Left ventricle myocardium inferior (tissue), 1 donor: Measurements from ENCODE around the gene PDXK. TPM values are rescaled to one million over a fixed set of nuclear protein-coding genes. Genes with fewer than 3 reads are reported as not detected.

Source experiments
- DNase-seq: peaks from one replicate; pipeline ENCODE4 v3.0.0-alpha.2; 2020
- H3K27ac ChIP-seq: fragments of 200-600 bp; replicated peaks from 2 replicates; pipeline ENCODE4 v1.8.0; 2021
- H3K27me3 ChIP-seq: fragments of 200-600 bp; 2 replicates; pipeline ENCODE4 v1.8.0; 2021; ENCODE audit warnings: low read depth
- H3K36me3 ChIP-seq: fragments of 200-600 bp; 2 replicates; pipeline ENCODE4 v1.8.0; 2021
- H3K4me1 ChIP-seq: fragments of 200-600 bp; 2 replicates; pipeline ENCODE4 v1.8.0; 2021
- H3K4me3 ChIP-seq: fragments of 200-600 bp; 2 replicates; pipeline ENCODE4 v1.8.0; 2021; ENCODE audit warnings: mild to moderate bottlenecking, moderate library complexity
- H3K9me3 ChIP-seq: fragments of 200-600 bp; replicated peaks from 2 replicates; pipeline ENCODE4 v1.8.0; 2021
- intact Hi-C: fragments of 100-400 bp; cut with micrococcal nuclease; formaldehyde crosslinking; loops from one replicate; pipeline ENCODE4 v1.11.0; 2022
- total RNA-seq: library from RNA; stranded (reverse); fragmentation: NEBNext Ultra II Directional; extraction: Animal tissue kit (Norgen Biotek cat#: 25700); gene quantifications from one replicate; pipeline ENCODE4 v1.2.1, GENCODE V29; 2021
- TF ChIP-seq, protein P1 (sequence below): fragments of 200-600 bp; IDR thresholded peaks from 2 replicates; pipeline ENCODE4 v1.8.0; 2021; ENCODE audit warnings: antibody characterized with exemption, mild to moderate bottlenecking, borderline replicate concordance
- donor health status: DM: no; HTN: yes; CAD: no; lungs with severe emphysema.

Gene PDXK
- total RNA-seq, 1 donor from 2014 or later: 88.4 TPM

DNA sequence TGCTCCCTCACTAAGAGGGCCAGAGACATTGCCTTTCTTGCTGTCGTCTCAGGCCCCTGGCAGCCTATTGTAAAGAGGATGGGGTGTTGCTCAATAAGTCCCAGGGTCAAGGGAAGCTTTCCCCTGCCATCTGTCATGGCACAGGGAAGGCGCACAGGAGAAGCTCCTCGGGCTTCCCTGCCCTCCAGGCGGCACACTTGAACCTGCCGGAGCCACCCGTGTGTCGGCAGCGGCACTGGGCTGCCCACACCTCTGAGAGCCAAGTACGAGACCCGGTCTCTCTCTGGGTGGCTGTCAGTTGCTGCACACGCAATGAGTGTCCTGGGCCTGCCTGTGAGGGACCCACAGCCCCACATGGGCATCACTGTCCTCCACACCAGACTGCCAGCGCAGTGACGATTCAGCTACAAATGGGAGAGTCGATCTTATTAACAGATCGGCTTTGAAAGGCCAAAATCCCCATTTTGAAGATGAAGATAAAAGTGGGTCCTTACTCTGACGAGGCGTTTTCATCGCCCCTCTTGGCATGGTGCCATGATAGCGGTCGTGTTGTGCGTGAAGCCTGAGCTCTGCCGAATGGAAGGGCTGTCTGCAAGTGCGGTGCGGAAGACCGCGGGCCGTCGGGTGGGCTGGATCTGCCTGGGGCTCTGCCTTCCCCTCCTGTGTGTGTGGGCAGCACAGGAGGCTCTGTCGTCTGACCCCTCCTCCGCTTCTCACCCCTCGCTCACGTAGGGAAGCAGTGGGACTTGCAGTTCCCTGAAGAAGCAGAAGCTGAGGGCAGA, 29.2 kb upstream of the PDXK start:
- intact Hi-C loops: no loop called here
- no peak for DNase-seq
- peaks cover 16% of the 10 kb centered on the region for H3K4me1 ChIP-seq

DNA sequence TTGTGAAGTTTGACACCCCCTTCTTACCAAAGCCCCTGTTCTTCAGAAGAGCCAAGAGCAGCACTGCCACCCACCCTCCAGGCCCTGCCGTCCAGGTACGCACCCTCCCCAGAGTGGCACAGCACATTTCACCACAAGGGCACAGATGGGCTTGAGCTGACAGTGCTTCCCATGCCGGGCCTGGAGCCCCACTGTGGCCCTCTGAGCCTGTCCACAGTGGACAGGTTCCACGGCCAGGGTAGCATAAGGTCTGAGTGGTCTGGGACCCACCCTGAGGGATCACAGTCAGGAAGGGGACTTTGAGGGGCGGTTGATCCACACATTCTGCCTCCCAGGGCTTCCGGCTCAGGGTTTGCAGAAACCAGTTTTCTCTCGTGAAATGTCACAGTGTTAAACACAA, 28.6 kb upstream of the PDXK start:
- TF ChIP-seq, protein P1, sequence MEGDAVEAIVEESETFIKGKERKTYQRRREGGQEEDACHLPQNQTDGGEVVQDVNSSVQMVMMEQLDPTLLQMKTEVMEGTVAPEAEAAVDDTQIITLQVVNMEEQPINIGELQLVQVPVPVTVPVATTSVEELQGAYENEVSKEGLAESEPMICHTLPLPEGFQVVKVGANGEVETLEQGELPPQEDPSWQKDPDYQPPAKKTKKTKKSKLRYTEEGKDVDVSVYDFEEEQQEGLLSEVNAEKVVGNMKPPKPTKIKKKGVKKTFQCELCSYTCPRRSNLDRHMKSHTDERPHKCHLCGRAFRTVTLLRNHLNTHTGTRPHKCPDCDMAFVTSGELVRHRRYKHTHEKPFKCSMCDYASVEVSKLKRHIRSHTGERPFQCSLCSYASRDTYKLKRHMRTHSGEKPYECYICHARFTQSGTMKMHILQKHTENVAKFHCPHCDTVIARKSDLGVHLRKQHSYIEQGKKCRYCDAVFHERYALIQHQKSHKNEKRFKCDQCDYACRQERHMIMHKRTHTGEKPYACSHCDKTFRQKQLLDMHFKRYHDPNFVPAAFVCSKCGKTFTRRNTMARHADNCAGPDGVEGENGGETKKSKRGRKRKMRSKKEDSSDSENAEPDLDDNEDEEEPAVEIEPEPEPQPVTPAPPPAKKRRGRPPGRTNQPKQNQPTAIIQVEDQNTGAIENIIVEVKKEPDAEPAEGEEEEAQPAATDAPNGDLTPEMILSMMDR: no peak
- intact Hi-C loops: no loop called here
- Histone ChIP-seq H3K4me1 (peaks cover 16% of the 10 kb centered on the region), H3K27me3 (no peaks in the 10 kb centered on the region), H3K4me3 (no peak overlapping the region), H3K9me3 (no peaks in the 10 kb centered on the region), H3K27ac (no peak overlapping the region), H3K36me3 (peaks cover 95% of the 10 kb centered on the region)
- no peak for DNase-seq

More for the DNA sequence above, 29.2 kb upstream of the PDXK start:
- H3K36me3 ChIP-seq: peaks cover 100% of the 10 kb centered on the region
- TF ChIP-seq, protein P1: no peak
- H3K27me3 ChIP-seq: no peaks in the 10 kb centered on the region
- H3K9me3 ChIP-seq: no peaks in the 10 kb centered on the region
- H3K4me3 ChIP-seq: no peak overlapping the region
- no peak overlapping the region for H3K27ac ChIP-seq

DNA sequence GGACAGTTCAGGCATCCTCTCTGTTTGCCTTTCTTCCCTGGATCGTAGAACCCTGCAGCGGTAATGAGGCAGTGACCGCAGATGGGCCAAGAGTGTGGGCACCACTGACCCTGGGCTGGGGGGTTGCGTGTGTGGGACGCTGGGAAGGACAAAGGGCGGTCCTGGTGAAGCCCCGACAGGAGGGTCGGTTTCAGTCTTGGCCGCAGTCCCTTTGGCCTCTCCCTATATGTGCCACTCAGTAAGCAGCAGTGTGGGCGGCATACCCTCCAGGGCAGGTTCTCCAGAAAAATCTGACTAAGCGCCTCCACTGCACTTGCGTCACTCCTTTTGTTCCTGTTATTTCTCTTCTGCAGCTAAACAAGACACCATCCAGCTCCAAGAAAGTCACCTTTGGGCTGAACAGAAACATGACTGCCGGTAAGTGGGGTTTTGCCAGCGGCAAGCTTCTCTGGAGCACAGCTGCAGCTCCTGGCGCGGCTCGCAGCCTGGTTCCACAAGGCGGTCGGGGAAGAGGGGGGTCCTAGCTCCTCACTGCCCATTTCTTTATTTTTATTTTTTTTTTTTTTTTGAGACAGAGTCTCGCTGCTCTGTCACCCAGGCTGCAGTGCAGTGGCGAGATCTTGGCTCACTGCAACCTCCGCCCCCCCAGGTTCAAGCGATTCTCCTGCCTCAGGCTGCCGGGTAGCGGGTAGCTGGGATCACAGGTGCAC, 27.7 kb upstream of the PDXK start:
- no peak overlapping the region for H3K4me3 ChIP-seq
- H3K9me3 ChIP-seq: no peaks in the 10 kb centered on the region
- peaks cover 89% of the 10 kb centered on the region for H3K36me3 ChIP-seq
- intact Hi-C loops: no loop called here
- no peak for DNase-seq
- H3K27me3 ChIP-seq: no peaks in the 10 kb centered on the region
- H3K27ac ChIP-seq: no peak overlapping the region
- H3K4me1 ChIP-seq: peaks cover 16% of the 10 kb centered on the region
- TF ChIP-seq, protein P1: no peak

DNA sequence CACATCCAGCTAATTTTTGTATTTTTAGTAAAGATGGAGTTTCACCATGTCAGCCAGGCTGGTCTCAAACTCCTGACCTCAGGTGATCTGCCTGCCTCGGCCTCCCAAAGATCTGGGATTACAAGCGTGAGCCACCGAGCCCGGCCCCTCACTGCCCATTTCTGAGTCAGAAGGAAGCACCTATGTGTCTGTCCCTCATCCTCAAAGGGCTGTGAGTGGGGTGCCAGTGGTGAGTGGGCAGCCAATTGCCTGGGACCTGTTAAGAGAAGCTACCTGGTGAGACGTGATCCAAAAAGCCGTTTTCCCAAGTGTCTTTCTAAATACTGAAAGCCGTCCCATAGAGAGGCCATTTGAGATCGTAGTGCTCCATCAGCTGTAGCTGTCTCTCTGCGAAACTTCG, 27.1 kb upstream of the PDXK start:
- DNase-seq: no peak
- H3K36me3 ChIP-seq: peaks cover 87% of the 10 kb centered on the region

DNA sequence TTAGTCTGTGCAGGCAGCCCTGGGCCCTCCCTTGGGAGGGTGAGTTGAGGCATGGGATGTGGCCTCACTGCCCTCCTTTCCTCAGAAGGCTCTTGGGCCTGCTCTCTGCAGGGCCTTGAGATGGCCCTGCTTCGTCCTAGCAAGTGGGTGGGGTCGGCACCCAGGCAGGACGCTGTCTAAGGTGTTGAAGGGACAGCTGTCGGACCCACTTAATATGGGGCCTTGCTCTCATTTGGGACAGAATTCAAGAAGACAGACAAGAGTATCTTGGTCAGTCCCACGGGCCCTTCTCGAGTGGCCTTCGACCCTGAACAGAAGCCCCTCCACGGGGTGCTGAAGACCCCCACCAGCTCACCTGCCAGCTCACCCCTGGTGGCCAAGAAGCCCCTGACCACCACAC, 26.0 kb upstream of the PDXK start:
- TF ChIP-seq, protein P1: no peak
- peaks cover 7% of the 10 kb centered on the region for H3K4me1 ChIP-seq
- DNase-seq: no peak
- intact Hi-C loops: no loop called here
- no peak overlapping the region for H3K4me3 ChIP-seq
- H3K9me3 ChIP-seq: no peaks in the 10 kb centered on the region
- H3K36me3 ChIP-seq: peaks cover 81% of the 10 kb centered on the region
- H3K27ac ChIP-seq: no peak overlapping the region
- no peaks in the 10 kb centered on the region for H3K27me3 ChIP-seq

More for the DNA sequence above, 27.1 kb upstream of the PDXK start:
- Histone ChIP-seq H3K4me1 (peaks cover 16% of the 10 kb centered on the region), H3K4me3 (no peak overlapping the region), H3K27ac (no peak overlapping the region), H3K27me3 (no peaks in the 10 kb centered on the region), H3K9me3 (no peaks in the 10 kb centered on the region)
- intact Hi-C loops: no loop called here
- TF ChIP-seq, protein P1: no peak
